Spleen (tissue), 7 donors: ENCODE measurements around the gene MAGI2.

Source experiments
- POLR2AphosphoS5 ChIP-seq, 3 donors: sonication (generic); formaldehyde crosslinking; IDR thresholded peaks; one replicate each; pipeline ENCODE4 v1.5.1; 2017; ENCODE audit warnings: antibody characterized with exemption in 3 of 3
- TF ChIP-seq, protein P1 (sequence below), 11 experiments: fragments of 200-600 bp in 7 of 11; fragments of 450-650 bp in 4 of 11; sonication (generic) in 4 of 11; IDR thresholded peaks in 8 of 11; conservative IDR thresholded peaks in 3 of 11; 1 replicate in 7 of 11; 2 replicates in 4 of 11; pipeline versions ENCODE4 v1.4.0 to v1.8.0; 2016 to 2021; ENCODE audit warnings: antibody characterized with exemption in 11 of 11, inconsistent platforms in 4 of 11, mild to moderate bottlenecking in 1 of 11
- donor health status: DM: no; HTN: no; CAD: no; lungs with moderate emphysema.
- donor health status: DM: no; HTN: no; CAD: no.
- donor health status: DM: no; HTN: no; CAD: no.

DNA sequence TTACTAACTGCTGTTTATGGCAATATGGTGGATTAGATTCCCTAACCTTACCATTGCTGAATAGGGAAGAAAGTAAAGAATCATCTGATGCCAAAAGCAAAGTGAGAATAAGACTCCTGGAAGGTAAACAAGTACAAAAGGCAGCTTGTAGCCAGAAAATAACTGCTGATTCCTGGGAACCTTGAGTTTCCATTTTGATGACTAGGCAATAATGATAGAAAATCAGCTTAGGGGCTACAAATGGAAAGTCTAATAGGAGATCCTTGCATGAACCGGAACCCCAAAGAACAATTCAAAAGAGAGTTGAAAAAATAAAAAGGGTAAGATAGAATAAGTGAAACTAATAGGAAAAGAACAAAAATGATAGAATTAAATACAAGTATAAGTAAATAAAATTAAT, 1338.5 kb downstream of the MAGI2 start:
- TF ChIP-seq POLR2AphosphoS5 (IDR thresholded peaks at IDR 0.05): no peak
- TF ChIP-seq, protein P1, sequence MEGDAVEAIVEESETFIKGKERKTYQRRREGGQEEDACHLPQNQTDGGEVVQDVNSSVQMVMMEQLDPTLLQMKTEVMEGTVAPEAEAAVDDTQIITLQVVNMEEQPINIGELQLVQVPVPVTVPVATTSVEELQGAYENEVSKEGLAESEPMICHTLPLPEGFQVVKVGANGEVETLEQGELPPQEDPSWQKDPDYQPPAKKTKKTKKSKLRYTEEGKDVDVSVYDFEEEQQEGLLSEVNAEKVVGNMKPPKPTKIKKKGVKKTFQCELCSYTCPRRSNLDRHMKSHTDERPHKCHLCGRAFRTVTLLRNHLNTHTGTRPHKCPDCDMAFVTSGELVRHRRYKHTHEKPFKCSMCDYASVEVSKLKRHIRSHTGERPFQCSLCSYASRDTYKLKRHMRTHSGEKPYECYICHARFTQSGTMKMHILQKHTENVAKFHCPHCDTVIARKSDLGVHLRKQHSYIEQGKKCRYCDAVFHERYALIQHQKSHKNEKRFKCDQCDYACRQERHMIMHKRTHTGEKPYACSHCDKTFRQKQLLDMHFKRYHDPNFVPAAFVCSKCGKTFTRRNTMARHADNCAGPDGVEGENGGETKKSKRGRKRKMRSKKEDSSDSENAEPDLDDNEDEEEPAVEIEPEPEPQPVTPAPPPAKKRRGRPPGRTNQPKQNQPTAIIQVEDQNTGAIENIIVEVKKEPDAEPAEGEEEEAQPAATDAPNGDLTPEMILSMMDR (IDR thresholded peaks at IDR 0.05 in 8 of 11, conservative IDR thresholded peaks at IDR 0.05 in 3 of 11): no peak
